Neuron (in vitro differentiated cells): ENCODE data around the gene SLC2A1.

ENCODE experiments used
- H2AFZ ChIP-seq: one replicate; pipeline ENCODE4 v1.6.1; 2013; ENCODE audit warnings: low read depth, mild to moderate bottlenecking, inconsistent platforms, low read length, moderate library complexity
- H3K27me3 ChIP-seq: one replicate; pipeline ENCODE4 v1.6.1; 2013; ENCODE audit warnings: low read length; ENCODE audit not compliant: insufficient read depth
- H3K36me3 ChIP-seq: one replicate; pipeline ENCODE4 v1.6.1; 2013; ENCODE audit warnings: low read length; ENCODE audit not compliant: insufficient read depth
- H3K4me1 ChIP-seq: one replicate; pipeline ENCODE4 v1.6.1; 2013; ENCODE audit warnings: low read length; ENCODE audit not compliant: insufficient read depth
- H3K4me3 ChIP-seq: 2 replicates; pipeline ENCODE4 v1.5.1; 2013; ENCODE audit warnings: mild to moderate bottlenecking, low read length, moderate library complexity
- H3K9me3 ChIP-seq: one replicate; pipeline ENCODE4 v1.6.1; 2013; ENCODE audit warnings: low read length

SLC2A1 gene

DNA sequence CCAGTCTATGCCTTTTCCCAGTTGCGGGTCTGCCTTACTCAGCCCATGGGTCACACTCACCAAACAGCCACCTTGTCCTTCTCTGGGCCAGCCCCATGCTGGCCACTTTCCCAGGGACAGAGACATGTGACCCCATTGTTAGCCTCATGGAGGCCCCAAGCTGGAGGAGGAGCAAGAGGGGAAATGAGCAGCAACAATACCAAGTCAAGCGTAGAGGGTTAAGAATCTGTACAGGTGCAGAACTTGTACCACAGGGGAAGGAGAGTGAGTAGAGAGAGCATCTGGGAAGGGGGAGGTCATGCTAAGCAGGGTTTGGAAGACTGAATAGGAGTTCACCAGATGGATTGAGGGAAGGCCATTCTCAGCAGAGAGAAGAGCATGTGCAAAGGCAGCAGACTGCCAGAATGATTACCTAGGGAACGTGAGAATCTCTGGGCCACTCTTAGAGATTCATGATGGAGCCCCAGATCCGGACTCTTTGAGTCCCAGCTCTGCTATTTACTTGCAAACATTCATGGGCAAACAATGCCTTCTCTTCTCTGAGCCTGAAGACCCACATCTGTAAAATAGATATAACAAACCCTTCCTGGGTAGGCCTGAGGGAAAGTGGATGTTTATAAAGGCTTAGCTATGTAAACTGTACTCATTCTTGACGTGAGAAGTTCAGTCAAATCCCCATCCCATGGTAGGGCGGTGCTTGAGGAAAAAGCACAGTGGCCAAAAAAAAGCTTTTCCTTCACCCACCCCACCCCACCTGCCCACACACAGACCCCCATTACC, 2.8 kb upstream of the SLC2A1 start:
- Histone ChIP-seq H3K9me3 (no peaks in the 10 kb centered on the region), H3K27me3 (no peaks in the 10 kb centered on the region), H3K4me3 (no peak overlapping the region), H3K4me1 (peaks cover 46% of the 10 kb centered on the region), H2AFZ (no peak overlapping the region), H3K36me3 (peaks cover 4% of the 10 kb centered on the region)

GRCh38 chr1:42960566-42961311, 2.1 kb upstream of the SLC2A1 start:
- H3K4me1 ChIP-seq, result peaks cover 49% of the 10 kb centered on the region
- H2AFZ ChIP-seq, result no peak overlapping the region
- H3K4me3 ChIP-seq, result no peak overlapping the region
- no peaks in the 10 kb centered on the region for H3K9me3 ChIP-seq
- peaks cover 7% of the 10 kb centered on the region for H3K36me3 ChIP-seq
- no peaks in the 10 kb centered on the region for H3K27me3 ChIP-seq

GRCh38 chr1:42960122-42960390, 1.4 kb upstream of the SLC2A1 start:
- Histone ChIP-seq H3K9me3 (no peaks in the 10 kb centered on the region), H3K36me3 (peaks cover 14% of the 10 kb centered on the region), H3K4me3 (no peak overlapping the region), H3K27me3 (no peaks in the 10 kb centered on the region), H2AFZ (no peak overlapping the region), H3K4me1 (peaks cover 56% of the 10 kb centered on the region)

DNA sequence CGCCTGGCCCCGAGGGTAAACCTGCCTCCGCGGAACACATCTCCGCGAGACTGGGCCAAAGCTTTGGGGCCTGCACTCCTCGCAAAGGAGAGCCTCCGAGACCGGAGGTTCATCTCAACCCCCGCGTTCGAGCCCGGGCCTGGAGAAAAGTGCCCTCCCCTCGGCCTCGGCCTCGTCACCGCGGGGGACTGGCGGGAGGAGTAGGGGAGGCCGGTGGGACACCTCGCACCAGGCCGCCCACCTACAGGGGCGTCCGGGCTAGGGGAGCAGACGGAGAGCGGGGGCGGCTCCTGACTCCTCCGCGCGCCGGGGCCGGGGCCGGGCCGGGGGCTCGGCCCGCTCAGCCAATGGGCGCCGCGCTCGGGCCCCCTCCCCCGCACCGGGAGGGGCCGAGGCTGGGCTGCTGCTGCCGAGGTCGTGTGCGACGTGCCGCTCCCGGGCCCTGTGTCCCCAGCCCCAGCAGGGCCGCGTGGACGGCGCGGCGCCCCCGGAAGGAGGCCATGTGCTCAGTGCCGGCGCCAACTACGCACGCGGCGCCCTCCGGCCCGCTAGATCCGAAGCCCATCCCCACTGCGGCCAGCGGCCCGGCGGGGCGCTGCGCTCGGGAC, 684 bp downstream of the SLC2A1 start:
- H3K4me1 ChIP-seq, result peaks cover 63% of the 10 kb centered on the region
- no peaks in the 10 kb centered on the region for H3K27me3 ChIP-seq
- no peaks in the 10 kb centered on the region for H3K9me3 ChIP-seq
- H3K4me3 ChIP-seq, result peak overlapping the region; percentile 93
- H2AFZ ChIP-seq, result no peak overlapping the region
- H3K36me3 ChIP-seq, result peaks cover 32% of the 10 kb centered on the region

- H3K4me1 ChIP-seq, result peaks cover 61% of the 10 kb centered on the region
- no peaks in the 10 kb centered on the region for H3K9me3 ChIP-seq
- no peaks in the 10 kb centered on the region for H3K27me3 ChIP-seq
- H2AFZ ChIP-seq, result no peak overlapping the region
- H3K4me3 ChIP-seq, result peak overlapping the region; percentile 93
- H3K36me3 ChIP-seq, result peaks cover 38% of the 10 kb centered on the region
Measured at GRCh38 chr1:42957229-42957879, 1.3 kb downstream of the SLC2A1 start.

DNA sequence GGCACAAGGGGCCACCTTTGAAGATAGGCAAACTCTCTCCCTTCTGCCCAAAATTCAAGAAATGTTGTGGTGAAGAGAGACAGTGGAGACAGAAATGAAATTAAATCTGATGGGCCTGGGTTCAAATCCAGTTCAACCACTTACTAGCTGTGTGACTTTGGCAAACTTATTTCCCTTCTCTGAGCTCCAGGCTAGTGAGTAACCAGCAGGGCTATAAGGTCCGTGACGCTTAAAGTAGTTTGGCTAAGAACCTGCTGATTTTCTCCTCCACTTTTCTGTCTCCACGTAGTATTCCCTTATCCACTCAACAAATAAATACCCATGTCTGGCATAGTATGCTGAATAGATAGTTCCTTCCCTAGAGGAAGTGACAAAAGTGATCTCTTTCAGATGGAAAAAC, 1.9 kb downstream of the SLC2A1 start:
- Histone ChIP-seq H3K4me3 (peak overlapping the region; percentile 93), H3K9me3 (no peaks in the 10 kb centered on the region), H3K36me3 (peaks cover 45% of the 10 kb centered on the region), H2AFZ (no peak overlapping the region), H3K27me3 (no peaks in the 10 kb centered on the region), H3K4me1 (peaks cover 57% of the 10 kb centered on the region)

- Histone ChIP-seq H2AFZ (no peak overlapping the region), H3K4me3 (peak overlapping the region; percentile 93), H3K9me3 (no peaks in the 10 kb centered on the region), H3K27me3 (no peaks in the 10 kb centered on the region), H3K36me3 (peaks cover 54% of the 10 kb centered on the region), H3K4me1 (peaks cover 45% of the 10 kb centered on the region)
Measured at GRCh38 chr1:42955311-42956063, 3.2 kb downstream of the SLC2A1 start.

- Histone ChIP-seq H2AFZ (no peak overlapping the region), H3K36me3 (peaks cover 67% of the 10 kb centered on the region), H3K9me3 (no peaks in the 10 kb centered on the region), H3K4me1 (peaks cover 46% of the 10 kb centered on the region), H3K27me3 (no peaks in the 10 kb centered on the region), H3K4me3 (no peak overlapping the region)
Measured at GRCh38 chr1:42953182-42954180, 5.2 kb downstream of the SLC2A1 start.

GRCh38 chr1:42952303-42953001, 6.2 kb downstream of the SLC2A1 start:
- no peak overlapping the region for H2AFZ ChIP-seq
- H3K27me3 ChIP-seq, result no peaks in the 10 kb centered on the region
- peaks cover 76% of the 10 kb centered on the region for H3K36me3 ChIP-seq
- peaks cover 55% of the 10 kb centered on the region for H3K4me1 ChIP-seq
- H3K9me3 ChIP-seq, result no peaks in the 10 kb centered on the region
- H3K4me3 ChIP-seq, result no peak overlapping the region

DNA sequence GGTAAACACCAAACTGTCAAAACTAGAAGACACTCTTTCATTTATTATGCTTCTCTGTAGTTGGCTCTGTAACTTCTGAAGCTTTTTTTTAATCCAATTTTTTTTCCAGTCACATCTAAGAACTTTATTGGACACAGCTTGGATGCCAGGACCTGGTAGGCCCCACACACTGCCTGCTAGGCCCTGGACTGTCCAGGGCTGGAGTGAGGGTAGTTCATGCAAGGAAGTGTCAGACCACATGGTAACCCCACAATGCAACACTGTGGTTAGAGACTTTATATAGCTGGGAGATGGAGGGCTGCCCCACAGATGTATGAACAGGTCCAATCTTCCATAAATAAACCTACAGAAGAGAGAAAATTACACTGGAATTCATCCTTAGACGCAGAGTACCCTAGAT, 7.1 kb downstream of the SLC2A1 start:
- H3K4me1 ChIP-seq, result peaks cover 62% of the 10 kb centered on the region
- H3K4me3 ChIP-seq, result no peak overlapping the region
- H3K27me3 ChIP-seq, result no peaks in the 10 kb centered on the region
- H3K36me3 ChIP-seq, result peaks cover 81% of the 10 kb centered on the region
- no peaks in the 10 kb centered on the region for H3K9me3 ChIP-seq
- no peak overlapping the region for H2AFZ ChIP-seq

DNA sequence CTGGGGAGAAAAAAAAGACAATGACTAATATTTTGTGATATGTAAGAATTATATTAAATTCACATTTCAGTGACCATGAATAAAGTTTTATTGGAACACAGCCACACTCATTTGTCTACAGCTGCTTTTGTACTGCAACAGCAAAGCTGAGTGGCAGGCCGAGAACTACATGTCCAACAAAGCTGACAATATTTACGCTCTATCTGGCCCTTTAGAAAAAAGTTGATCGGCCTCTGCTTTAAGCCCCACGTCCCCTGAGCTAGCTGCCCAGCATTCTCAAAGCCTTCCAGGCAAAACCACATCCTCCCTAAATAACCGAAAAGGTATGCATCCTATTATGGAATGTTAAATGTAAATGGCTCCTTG, 8.6 kb downstream of the SLC2A1 start:
- Histone ChIP-seq H3K9me3 (no peaks in the 10 kb centered on the region), H3K27me3 (no peaks in the 10 kb centered on the region), H3K4me3 (no peak overlapping the region), H3K4me1 (peaks cover 60% of the 10 kb centered on the region), H3K36me3 (peaks cover 75% of the 10 kb centered on the region), H2AFZ (no peak overlapping the region)
